Activated naive CD4-positive, alpha-beta T cell (primary cell): Measurements from ENCODE around the gene PICALM.
"Not testable (repeated sequence)": the region's sequence is repeated elsewhere in the genome, so short reads cannot be mapped to it uniquely, and the experiment has no call there.

Experiments
- DNase-seq, 4 experiments: peaks; one replicate each; lab custom pipeline; 2025; lab: John Stamatoyannopoulos, UW

PICALM gene

GRCh38 chr11:85941380-85941973 lies 127.4 kb downstream of the PICALM start:
- DNase-seq: no peak

- DNase-seq: no peak
These were observed 129.5 kb downstream of the PICALM start for GRCh38 chr11:85939099-85940015.

GRCh38 chr11:85937835-85938234 lies 131.0 kb downstream of the PICALM start:
- no peak for DNase-seq

GRCh38 chr11:85935751-85936150 lies 133.1 kb downstream of the PICALM start:
- DNase-seq: no peak

GRCh38 chr11:85934596-85935169 lies 134.2 kb downstream of the PICALM start:
- DNase-seq: no peak

- no peak for DNase-seq
These were observed 138.0 kb downstream of the PICALM start for GRCh38 chr11:85930879-85931366.

GRCh38 chr11:85926653-85927214 lies 142.2 kb downstream of the PICALM start:
- DNase-seq: not testable (repeated sequence)

- DNase-seq: no peak
These were observed 145.4 kb downstream of the PICALM start for GRCh38 chr11:85923455-85923854.

GRCh38 chr11:85922367-85922766 lies 146.5 kb downstream of the PICALM start:
- no peak for DNase-seq

GRCh38 chr11:85918910-85919794 lies 149.7 kb downstream of the PICALM start:
- no peak for DNase-seq

- no peak for DNase-seq
These were observed 154.5 kb downstream of the PICALM start for GRCh38 chr11:85914425-85914824.

- no peak for DNase-seq
These were observed 155.4 kb downstream of the PICALM start for GRCh38 chr11:85913513-85913912.

- no peak for DNase-seq
These were observed 156.5 kb downstream of the PICALM start for GRCh38 chr11:85912414-85912813.
